ENCODE data around the gene CAMK1.
A peak's percentile ranks its signal among the peaks of the same experiment; 100 is the strongest.

The CAMK1 gene

GRCh38 chr3:9769426-9770275 lies at the start of gene CAMK1:
Gene CAMK1 (minus strand): TSS chr3:9769947. CDS start chr3:9767749, 2,198 bp downstream.
- DNase-seq (ENCODE audit: low read depth in 2 of 2), result peak; percentile 50 to 59

- DNase-seq (ENCODE audit: low read depth in 2 of 2), result no peak
Observed at GRCh38 chr3:9818666-9819335, 49.1 kb upstream of the CAMK1 start.

- DNase-seq (ENCODE audit: low read depth in 2 of 2), result no peak
Observed at GRCh38 chr3:9817436-9817835, 47.7 kb upstream of the CAMK1 start.

DNA sequence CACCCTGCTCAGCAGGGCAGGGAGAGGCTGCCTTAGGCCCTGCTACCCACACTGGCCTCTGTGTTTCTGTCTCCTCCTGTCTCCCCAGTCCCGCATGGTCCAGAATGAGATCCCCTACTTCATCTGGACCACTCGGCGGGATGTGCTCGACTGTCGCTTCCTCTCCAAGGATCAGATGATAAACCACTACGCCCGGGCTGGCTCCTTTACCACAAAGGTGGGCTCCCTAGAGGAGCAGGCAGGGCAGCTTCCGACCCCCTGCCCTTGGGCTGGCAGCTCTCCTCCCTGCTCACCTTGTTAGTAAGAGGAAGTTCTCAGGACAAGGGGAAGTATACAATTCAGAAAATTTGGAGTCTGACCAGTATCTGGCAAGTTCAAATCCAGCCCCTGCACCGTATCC lies 46.2 kb upstream of the CAMK1 start:
- DNase-seq (ENCODE audit: low read depth in 2 of 2), result no peak

DNA sequence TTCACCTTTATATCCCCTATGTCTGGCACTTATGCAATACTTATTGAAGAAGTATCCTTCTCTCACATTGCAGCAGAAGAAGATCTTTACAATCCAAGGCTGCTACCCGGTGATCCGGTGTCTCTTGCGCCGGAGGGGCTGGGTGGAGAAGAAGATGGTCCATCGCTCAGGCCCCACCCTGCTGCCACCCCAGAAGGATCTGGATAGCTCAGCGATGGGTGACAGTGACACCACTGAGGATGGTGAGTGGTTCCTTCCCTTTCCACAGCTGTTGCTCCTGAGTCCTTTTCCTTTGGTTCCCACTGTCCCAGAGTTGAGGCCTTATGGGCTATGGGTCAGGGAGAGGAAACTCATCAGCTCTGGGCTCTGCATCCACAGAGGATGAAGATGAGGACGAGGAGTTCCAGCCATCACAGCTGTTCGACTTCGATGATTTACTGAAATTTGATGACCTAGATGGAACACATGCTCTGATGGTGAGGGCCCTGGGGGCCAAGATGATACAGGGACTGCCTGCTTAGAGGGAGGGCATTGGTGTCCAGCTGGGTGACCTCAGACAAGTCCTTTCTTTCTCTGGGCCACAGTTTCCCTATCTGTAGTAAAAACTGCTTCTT lies 43.2 kb upstream of the CAMK1 start:
- DNase-seq (ENCODE audit: low read depth in 2 of 2), result no peak

- no peak for DNase-seq (ENCODE audit: low read depth in 2 of 2)
Observed at GRCh38 chr3:9810846-9811245, 41.1 kb upstream of the CAMK1 start.

DNA sequence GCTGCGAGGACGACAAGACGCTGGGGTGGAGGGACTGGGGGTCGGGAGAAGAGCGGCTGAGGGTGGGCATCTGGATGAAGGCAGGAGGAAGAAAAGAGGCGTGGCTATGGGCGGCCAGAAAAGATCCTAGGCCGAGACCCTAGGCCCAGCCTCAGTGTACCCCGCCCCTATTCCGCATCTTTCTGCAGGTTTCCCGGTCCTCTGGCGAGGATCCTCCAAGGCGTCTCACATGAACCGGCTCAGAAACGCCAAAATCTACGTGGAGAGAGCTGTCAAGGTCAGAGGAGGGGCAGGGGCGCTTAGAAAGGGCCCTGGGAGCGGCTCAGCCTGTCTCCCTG lies 40.7 kb upstream of the CAMK1 start:
- no peak for DNase-seq (ENCODE audit: low read depth in 2 of 2)

DNA sequence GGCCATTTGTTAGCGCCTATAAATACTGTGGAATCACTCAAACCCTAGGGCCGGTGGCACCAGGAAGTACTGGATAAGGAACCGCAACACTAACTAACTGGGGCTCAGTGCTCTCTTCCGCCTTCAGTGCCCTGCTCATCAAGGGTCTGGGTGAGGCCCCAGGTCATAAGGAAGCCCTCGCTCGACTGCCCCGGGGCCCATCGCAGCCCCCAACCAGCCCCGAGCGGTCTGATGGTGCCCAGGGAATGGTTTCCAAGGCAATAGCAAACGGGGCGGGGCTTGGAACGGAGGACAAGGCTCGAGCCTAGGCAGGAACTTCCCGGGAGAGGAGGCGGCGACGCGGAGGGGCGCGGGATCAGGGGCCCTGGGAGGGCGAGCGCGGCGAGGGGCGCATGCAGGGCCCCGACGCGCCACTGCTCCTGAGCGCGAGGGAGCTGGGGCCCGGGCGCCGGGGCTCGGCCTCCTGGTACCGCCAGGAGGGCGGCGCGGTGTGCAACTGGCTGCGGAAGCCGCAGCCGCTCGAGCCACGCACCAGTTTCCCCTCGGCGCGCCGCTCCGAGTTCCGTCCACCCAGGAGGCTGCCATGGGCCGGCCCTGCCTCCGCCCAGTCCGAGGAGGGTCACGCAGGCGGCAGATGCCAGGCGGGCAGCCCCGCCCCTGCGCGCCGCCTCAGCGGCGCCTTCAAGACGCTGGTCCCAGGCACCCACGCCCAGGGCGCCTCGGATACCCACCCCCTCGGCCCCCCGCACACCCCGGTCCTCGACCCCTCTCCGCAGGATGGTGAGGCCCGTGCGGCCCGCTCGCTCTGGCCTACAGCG lies 40.1 kb upstream of the CAMK1 start, which contains the start of gene TTLL3:
Gene TTLL3 (plus strand): TSS at position 648 of the 818 bp plus-strand sequence. CDS start 400 bp downstream, outside the sequence.
- DNase-seq (ENCODE audit: low read depth in 2 of 2), result peak in 1 of 2 donors; percentile 39

DNA sequence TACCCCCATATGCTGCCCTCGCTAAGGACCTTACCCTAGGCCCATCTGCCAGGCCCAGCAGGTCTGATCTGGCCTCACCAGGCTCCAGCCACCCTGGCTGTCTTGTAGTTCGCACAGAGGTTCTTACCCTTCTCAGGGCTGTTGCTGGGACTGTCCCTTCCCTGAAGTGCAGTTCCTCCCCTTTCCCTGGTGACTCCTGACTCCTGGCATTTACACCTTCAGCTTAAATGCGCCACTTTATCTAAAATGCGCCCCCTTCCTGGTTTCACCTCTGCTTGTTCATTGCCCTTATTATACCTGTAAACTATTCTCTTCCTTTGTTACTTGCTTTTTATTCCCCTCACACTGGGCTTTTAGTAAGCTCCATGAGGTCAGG lies 39.5 kb upstream of the CAMK1 start:
- DNase-seq (ENCODE audit: low read depth in 2 of 2), result no peak

DNA sequence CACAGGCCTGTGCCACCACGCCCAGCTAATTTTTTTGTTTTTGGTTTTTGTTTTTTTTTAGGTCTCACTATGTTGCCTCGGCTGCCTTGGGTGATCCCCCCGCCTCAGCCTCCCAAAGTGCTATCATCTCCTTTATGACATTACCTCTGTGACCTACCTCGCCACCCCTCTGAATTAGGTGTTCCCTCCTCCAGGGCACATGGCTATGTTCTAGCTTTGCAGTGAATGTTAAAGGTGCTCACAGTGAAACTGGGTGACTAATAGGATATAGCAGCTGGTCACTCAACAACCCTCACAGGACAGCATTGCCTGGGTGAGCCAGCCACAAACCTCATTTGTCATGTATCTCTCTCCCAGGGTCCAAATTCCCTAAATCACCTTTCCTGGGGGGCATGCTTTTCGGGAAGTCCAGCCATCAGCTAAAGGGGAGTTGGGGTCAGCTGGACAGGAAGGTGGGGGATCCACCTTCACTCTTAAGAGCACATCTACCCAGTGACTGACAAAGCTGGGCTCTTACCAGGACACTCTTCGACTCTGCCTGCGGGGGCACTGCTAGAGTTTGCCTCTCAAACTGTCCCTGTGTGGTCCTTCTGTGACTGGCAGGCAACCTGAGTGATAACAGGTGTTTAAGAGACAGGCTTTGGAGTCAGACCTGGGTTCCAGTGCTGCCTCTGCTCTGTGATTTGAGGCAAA lies 38.7 kb upstream of the CAMK1 start:
- peak; percentile 23 to 27 for DNase-seq (ENCODE audit: low read depth in 2 of 2)

DNA sequence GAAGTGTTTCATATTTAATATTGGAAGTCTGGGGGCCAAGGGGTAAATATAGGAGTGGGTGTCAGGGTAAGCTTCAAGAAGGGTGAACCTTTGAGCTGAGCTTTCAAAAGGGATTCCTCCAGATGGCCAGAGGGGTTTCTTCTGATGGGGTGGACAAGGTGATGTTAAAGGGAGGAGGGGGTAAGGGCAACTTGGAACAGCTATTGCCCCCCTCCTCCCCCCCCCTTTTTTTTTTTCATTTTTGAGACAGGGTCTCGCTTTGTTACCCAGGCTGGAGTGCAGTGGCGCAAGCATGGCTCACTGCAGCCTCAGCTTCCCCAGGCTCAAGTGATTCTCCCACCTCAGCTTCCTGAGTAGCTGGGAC lies 38.2 kb upstream of the CAMK1 start:
- DNase-seq (ENCODE audit: low read depth in 2 of 2), result no peak

DNA sequence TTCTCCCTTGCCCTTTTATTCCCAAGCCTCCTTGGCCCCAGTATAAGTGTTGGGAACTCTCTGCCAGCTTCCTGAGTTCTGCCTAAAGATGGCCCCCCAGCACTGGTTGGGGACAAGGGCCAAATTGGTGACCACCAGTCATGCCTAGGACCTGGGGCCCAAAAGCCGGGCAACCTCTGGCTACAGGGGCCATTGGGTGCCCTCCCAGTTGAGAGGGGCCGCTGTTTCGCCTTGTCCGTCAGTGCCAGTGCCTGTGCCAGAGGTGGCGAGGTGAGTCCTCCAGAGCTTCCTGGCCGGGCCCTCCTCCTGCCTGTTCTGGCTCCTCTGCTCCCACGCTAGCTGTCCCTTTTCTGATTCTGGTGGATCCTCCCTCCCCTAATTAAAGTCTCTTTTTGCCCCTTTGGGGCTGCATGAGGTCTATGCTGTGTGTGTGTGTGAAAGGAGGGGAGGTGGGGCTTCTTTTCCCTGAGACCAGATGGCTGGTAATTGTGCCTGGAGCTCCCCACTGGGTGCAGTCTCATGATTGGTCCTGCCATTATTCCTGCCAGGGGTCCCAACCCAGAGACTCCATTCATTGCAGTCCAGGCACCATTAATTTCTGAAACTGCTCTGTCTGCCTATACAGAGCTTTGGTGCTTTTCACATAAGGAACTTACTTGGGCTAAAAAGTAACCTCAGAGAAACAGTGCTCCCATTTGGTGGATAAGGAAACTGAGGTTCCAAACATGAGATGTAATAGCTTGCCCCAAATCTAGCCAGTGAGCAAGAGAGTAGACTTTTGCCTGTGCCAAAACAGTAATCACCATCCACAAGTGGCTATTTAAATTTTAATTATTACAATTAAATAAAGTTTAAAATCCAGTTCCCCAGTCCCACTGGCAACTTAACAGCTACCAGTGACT lies 37.2 kb upstream of the CAMK1 start:
- DNase-seq (ENCODE audit: low read depth in 2 of 2), result no peak

DNA sequence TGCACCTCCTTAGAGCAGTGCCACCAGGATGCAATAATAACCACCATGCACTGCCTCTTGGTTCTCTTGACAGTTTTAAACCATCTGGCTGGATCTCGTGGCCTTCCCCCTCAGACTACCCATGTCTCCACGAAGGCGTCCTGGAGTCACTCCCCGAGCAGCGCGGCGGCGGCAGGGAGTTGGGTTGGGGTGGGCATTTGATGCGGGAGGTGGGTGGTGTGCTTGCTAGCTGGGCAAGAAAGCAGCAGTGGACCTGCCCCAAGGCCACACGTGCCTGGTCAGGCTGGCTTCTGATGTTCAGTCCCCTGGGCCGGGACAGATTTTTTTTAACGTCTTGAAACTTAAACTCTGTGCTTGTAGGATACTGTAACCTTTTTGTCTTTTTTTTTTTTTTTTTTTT lies 36.4 kb upstream of the CAMK1 start:
- no peak for DNase-seq (ENCODE audit: low read depth in 2 of 2)

DNA sequence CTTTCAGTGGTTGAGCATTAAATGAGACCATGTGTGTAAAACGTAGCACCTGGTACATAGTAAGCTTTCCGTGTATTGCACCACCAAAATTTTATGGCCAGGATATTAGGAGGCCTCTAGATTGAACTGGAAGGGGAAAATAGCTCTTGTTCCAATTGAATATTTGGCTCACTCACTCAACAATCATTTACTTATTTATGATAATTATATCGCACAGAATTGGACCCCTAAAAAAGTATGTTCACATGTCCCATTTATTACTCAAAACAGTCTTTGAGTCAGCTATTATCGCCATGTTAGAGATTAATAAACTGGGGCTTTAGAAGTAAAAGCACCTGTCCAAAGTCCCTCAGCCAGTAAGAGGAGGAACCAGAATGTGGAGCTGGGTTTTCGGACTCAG lies 35.2 kb upstream of the CAMK1 start:
- no peak for DNase-seq (ENCODE audit: low read depth in 2 of 2)

- no peak for DNase-seq (ENCODE audit: low read depth in 2 of 2)
Observed at GRCh38 chr3:9803494-9803893, 33.7 kb upstream of the CAMK1 start.

- DNase-seq (ENCODE audit: low read depth in 2 of 2), result no peak
Observed at GRCh38 chr3:9800529-9800928, 30.8 kb upstream of the CAMK1 start.

DNA sequence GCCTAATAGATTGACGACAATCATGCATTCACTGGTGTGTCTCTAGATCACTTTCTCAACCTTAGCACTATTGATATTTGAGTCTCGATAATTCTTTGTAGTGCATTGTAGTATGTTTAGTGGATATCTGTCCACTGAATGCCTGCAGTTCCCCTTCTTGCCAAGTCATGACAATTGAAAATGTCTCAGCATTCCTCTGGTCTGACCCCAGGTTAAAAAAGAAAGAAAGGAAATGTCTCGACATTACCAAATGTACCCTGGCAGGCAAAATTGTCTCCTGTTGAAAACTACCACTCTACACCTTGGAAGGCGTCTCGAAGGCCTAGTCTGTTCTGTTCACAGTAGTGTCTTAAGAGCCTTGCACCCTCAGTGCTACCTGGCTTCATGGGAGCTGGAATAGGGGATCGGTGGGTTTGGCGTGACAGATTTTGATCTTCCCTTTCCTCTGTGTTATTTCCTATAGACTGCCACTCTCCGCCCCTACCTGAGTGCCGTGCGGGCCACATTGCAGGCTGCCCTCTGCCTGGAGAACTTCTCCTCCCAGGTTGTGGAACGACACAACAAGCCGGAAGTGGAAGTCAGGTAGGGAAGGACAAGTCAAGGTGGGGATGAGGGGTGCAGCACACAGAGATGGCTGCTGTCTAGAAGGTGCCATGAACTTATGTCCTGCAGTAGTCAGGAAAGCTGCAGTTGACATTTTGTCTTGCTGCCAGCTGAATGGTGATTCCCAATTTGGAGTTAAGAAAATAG lies 27.6 kb upstream of the CAMK1 start:
- DNase-seq (ENCODE audit: low read depth in 2 of 2), result no peak

GRCh38 chr3:9795207-9795606 lies 25.5 kb upstream of the CAMK1 start:
- no peak for DNase-seq (ENCODE audit: low read depth in 2 of 2)

DNA sequence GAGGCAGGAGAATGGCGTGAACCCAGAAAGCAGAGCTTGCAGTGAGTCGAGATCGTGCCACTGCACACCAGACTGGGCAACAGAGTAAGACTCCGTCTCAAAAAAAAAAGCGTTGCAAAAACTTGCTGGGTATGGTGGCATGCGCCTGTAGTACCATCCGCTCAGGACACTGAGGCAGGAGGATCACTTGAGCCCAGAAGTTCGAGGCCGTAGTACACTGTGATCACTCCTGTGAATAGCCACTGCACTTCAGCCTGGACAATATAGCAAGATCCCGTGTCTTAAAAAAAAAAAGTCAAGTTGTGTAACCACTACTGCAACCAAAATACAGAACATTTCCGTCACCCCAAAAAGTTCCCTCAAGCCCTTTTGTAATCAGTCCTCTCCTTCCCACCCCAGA lies 24.7 kb upstream of the CAMK1 start:
- DNase-seq (ENCODE audit: low read depth in 2 of 2), result no peak
